MCF 10A (cell line): Measurements from ENCODE around the gene ARHGDIA. TPM values are rescaled to one million over a fixed set of nuclear protein-coding genes. Genes with fewer than 3 reads are reported as not detected.

Source experiments
- BruUV-seq: library from RNA; stranded (reverse); fragments of 400-500 nt; replicated peaks from 2 replicates; lab custom pipeline; 2021; lab: Mats Ljungman, UMichigan
- CTCF ChIA-PET: fragments of 300-600 bp; sonication (Branson Sonifier 250); formaldehyde crosslinking; extraction: SDS; loops from one replicate; lab custom pipeline; 2021; ENCODE audit warnings: antibody characterized with exemption, inconsistent platforms; lab: Yijun Ruan, JAX
- POLR2A ChIA-PET: fragments of 300-600, 350-650 bp; sonication (Branson Sonifier 250); formaldehyde crosslinking; extraction: SDS; loops from one replicate; lab custom pipeline; 2020; ENCODE audit warnings: antibody characterized with exemption, inconsistent platforms; lab: Yijun Ruan, JAX
- DNase-seq: peaks from one replicate; pipeline ENCODE4 v3.0.0-alpha.2; 2018; ENCODE audit not compliant: unreplicated experiment
- H3K27ac Mint-ChIP-seq: one replicate; pipeline ENCODE4 v1.8.0; 2022; ENCODE audit warnings: mild to moderate bottlenecking, low read depth, mixed read lengths; ENCODE audit not compliant: unreplicated experiment
- H3K27me3 Mint-ChIP-seq: one replicate; pipeline ENCODE4 v1.8.0; 2022; ENCODE audit warnings: mixed read lengths; ENCODE audit not compliant: insufficient read depth, unreplicated experiment
- H3K36me3 Mint-ChIP-seq: one replicate; pipeline ENCODE4 v1.8.0; 2022; ENCODE audit warnings: mild to moderate bottlenecking, moderate library complexity, mixed read lengths; ENCODE audit not compliant: insufficient read depth, unreplicated experiment
- H3K4me1 Mint-ChIP-seq: one replicate; pipeline ENCODE4 v1.8.0; 2022; ENCODE audit warnings: mixed read lengths; ENCODE audit not compliant: insufficient read depth, unreplicated experiment
- H3K4me3 Mint-ChIP-seq: one replicate; pipeline ENCODE4 v1.8.0; 2022; ENCODE audit warnings: mild to moderate bottlenecking, moderate library complexity, mixed read lengths; ENCODE audit not compliant: unreplicated experiment
- H3K9me3 Mint-ChIP-seq: one replicate; pipeline ENCODE4 v1.8.0; 2022; ENCODE audit warnings: mixed read lengths; ENCODE audit not compliant: unreplicated experiment
- intact Hi-C: fragments of 100-400 bp; cut with micrococcal nuclease; formaldehyde crosslinking; loops from 2 replicates; pipeline ENCODE4 v1.14.1; 2022
- total RNA-seq: library from RNA; stranded (reverse); gene quantifications from 2 replicates; pipeline ENCODE4 v1.2.3, GENCODE V29; 2022
- TF ChIP-seq, protein P1 (sequence below): fragments of 200-600 bp; IDR thresholded peaks from one replicate; pipeline ENCODE4 v1.8.0; 2022; ENCODE audit warnings: antibody characterized with exemption, mild to moderate bottlenecking; ENCODE audit not compliant: unreplicated experiment

The ARHGDIA gene
- total RNA-seq, 1 experiment from 2014 or later = 271 TPM

GRCh38 chr17:81859906-81860755 is 11.0 kb downstream of the ARHGDIA start, which contains the start of gene P4HB:
P4HB (minus strand) TSS chr17:81860535; CDS start chr17:81860471, 64 bp downstream.
- DNase-seq = peak; percentile 13
- TF ChIP-seq, protein P1, sequence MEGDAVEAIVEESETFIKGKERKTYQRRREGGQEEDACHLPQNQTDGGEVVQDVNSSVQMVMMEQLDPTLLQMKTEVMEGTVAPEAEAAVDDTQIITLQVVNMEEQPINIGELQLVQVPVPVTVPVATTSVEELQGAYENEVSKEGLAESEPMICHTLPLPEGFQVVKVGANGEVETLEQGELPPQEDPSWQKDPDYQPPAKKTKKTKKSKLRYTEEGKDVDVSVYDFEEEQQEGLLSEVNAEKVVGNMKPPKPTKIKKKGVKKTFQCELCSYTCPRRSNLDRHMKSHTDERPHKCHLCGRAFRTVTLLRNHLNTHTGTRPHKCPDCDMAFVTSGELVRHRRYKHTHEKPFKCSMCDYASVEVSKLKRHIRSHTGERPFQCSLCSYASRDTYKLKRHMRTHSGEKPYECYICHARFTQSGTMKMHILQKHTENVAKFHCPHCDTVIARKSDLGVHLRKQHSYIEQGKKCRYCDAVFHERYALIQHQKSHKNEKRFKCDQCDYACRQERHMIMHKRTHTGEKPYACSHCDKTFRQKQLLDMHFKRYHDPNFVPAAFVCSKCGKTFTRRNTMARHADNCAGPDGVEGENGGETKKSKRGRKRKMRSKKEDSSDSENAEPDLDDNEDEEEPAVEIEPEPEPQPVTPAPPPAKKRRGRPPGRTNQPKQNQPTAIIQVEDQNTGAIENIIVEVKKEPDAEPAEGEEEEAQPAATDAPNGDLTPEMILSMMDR = no peak
- no peaks in the 10 kb centered on the region for H3K27me3 Mint-ChIP-seq
- H3K9me3 Mint-ChIP-seq = no peaks in the 10 kb centered on the region
- H3K4me1 Mint-ChIP-seq = peaks cover 37% of the 10 kb centered on the region
- no TSS peak for BruUV-seq
- ChIA-PET POLR2A (interaction anchor here (0.6 to 2.5 kb wide), 31 partner anchors 9 to 633 kb away, joined by 3 to 27 read pairs (median 6); partner anchors contain the start of genes ARHGDIA, ARL16, CENPX and FASN), CTCF (interaction anchor here (0.6 kb wide), 1 partner anchor 259 kb away, joined by 3 read pairs; no protein-coding TSS in a partner anchor)
- H3K36me3 Mint-ChIP-seq = peaks cover 82% of the 10 kb centered on the region
- H3K27ac Mint-ChIP-seq = peak within 1 kb of the TSS; percentile 98
- H3K4me3 Mint-ChIP-seq = peak within 1 kb of the TSS; percentile 89
- intact Hi-C loops = loop anchor here (10.0 kb wide), 1 partner anchor 55 kb away; the partner anchor contains the start of genes PCYT2 and SIRT7

GRCh38 chr17:81858967-81859905 is 11.9 kb downstream of the ARHGDIA start:
- H3K4me1 Mint-ChIP-seq = peaks cover 37% of the 10 kb centered on the region
- ChIA-PET CTCF (interaction anchor here (0.6 kb wide), 1 partner anchor 258 kb away, joined by 3 read pairs; no protein-coding TSS in a partner anchor), POLR2A (interaction anchor here (0.6 to 1.7 kb wide), 14 partner anchors 11 to 634 kb away, joined by 3 to 19 read pairs (median 6); partner anchors contain the start of genes ARHGDIA, CENPX, DCXR and HGS)
- peaks cover 85% of the 10 kb centered on the region for H3K36me3 Mint-ChIP-seq
- peak overlapping the region; percentile 79 for H3K27ac Mint-ChIP-seq
- intact Hi-C loops = no loop called here
- H3K9me3 Mint-ChIP-seq = no peaks in the 10 kb centered on the region
- H3K27me3 Mint-ChIP-seq = no peaks in the 10 kb centered on the region
- TF ChIP-seq, protein P1 = no peak
- H3K4me3 Mint-ChIP-seq = peak overlapping the region; percentile 89
- no peak for DNase-seq
- TSS peak; percentile 56 for BruUV-seq

DNA sequence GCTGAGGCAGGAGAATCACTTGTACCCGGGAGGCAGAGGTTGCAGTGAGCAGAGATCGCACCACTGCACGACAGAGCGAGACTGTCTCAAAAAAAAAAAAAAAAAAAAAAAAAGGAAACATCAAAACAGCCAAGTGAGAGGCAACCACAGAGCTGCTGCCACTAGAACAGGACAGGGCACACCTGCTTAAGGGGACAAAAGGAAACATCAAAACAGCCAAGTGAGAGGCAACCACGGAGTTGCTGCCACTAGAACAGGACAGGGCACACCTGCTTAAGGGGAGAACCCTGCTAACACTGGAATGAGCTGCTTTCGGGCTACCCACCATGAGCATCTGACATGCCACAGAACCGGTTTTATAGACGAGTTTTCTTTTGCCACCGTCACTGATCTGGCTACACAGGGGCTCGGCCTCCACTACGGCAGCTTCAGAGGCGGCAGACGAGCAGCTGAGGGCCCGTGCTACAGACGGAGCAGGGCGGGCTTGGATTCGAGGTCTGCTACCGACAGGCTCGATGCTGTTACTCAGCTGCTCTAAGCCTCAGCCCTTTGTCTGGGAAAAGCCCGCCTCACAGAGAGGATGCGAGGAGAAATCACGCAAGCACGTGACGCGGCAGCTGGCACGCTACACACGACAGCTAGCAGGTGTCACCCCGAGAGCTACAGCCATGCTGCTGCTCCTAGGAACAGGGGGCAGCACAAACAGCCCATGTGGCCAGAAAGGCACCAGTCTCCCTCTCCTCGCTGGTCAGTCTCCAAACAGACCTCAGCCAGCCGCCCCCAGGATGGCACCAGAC is 12.8 kb downstream of the ARHGDIA start:
- DNase-seq = no peak
- ChIA-PET CTCF (interaction anchor here (0.5 to 0.9 kb wide), 2 partner anchors 123 to 129 kb away, joined by 3 to 4 read pairs; no protein-coding TSS in a partner anchor), POLR2A (interaction anchor here (0.6 to 1.7 kb wide), 6 partner anchors 12 to 155 kb away, joined by 3 to 19 read pairs (median 6); partner anchors contain the start of genes ARHGDIA, MAFG and MRPL12)
- intact Hi-C loops = no loop called here
- Mint-ChIP-seq H3K9me3 (no peaks in the 10 kb centered on the region), H3K27me3 (no peaks in the 10 kb centered on the region), H3K4me1 (peaks cover 32% of the 10 kb centered on the region), H3K36me3 (peaks cover 84% of the 10 kb centered on the region), H3K27ac (peak overlapping the region; percentile 27), H3K4me3 (peak overlapping the region; percentile 89)
- TF ChIP-seq, protein P1 = no peak
- BruUV-seq = no TSS peak
